Stimulated activated CD4-positive, alpha-beta T cell treated with anti-CD3 and anti-CD28 coated beads, Interleukin-2, amount 100 ng/mL, for 48 hours (primary cell): ENCODE data around the gene CFAP45.
A peak's percentile ranks its signal among the peaks of the same experiment; 100 is the strongest.

ENCODE experiments used
- DNase-seq, 2 donors: peaks; one replicate each; pipeline ENCODE4 v3.0.0-alpha.2; 2020

The CFAP45 gene

DNA sequence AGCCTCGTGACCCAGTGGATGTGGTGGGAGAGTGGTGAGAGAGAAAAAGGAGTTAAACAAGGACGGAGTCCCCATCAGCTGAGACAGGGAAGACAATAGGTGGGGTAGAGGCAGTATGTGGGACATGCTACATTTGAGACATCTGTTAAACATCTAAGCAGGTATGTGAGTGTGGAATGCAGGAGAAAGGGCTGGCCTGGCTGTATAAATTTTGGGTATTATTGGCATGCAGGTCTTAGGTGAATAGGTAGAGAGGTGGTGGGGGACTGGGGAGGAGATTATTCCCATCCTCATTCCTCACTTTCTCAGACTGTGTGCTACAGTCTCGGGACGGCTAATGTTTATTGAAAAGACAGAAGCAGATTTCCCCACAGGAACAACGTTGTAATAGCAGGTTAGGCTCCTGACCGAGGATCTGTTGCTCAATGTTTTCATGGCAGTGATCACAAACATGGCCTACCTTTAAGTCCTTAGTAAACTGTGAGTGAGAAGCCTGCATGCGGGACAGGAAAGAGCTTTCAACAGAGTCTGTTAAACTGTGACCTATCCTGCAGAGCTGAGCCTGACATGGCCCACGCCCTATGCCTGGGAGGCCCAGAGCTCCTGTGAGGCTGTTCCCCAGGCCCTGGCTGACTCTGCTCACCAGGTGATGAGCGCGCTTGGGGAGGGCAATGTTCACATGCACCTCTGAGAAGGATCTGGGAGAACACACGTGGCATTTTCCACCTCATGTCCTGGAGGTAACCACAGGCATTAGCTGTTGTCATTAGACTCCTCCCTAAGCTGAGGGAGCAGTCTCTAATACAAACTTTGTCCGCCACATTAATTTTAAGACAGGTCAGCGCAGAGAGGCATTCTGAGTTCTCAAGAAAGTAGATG lies 54.0 kb downstream of the CFAP45 start:
- no peak for DNase-seq

DNA sequence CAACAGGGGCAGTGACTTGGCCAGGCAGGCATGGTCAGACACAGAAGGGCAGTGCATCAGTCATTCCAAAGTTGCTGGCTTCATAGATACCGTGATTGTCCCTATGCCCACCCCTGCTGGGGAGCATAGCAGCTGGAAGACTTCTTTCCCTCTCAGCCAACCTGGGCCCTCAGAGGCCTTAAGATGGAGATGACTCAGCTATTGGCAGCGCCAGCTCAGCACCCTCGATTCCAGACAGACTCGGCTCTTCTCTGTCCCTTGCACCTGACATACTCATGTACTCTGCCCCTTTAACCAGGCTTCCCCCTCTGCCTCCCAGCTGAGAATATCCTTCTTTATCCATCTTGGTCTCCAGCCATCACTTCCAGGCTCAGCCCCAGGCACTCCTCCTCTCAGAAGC lies 56.5 kb downstream of the CFAP45 start:
- DNase-seq = no peak

DNA sequence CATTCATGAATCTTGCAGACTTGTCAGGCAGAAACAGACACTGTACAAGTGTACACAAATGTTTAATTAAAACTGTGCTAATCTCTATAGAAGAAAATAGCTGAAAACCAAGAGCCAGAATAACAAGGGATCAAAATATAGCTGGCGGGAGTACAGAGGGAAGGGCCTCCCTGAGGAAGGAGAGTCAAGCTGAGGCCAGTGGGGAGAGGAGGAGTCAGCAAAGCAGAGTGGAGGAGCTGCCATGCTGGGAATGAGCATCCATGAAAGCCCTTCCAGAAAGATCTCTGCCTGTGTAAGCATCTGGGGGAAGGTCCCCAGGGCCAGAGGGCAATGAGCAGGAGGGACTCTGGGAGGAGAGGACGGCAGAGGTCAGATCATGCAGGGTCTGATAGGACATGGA lies 58.2 kb downstream of the CFAP45 start:
- DNase-seq = no peak

DNA sequence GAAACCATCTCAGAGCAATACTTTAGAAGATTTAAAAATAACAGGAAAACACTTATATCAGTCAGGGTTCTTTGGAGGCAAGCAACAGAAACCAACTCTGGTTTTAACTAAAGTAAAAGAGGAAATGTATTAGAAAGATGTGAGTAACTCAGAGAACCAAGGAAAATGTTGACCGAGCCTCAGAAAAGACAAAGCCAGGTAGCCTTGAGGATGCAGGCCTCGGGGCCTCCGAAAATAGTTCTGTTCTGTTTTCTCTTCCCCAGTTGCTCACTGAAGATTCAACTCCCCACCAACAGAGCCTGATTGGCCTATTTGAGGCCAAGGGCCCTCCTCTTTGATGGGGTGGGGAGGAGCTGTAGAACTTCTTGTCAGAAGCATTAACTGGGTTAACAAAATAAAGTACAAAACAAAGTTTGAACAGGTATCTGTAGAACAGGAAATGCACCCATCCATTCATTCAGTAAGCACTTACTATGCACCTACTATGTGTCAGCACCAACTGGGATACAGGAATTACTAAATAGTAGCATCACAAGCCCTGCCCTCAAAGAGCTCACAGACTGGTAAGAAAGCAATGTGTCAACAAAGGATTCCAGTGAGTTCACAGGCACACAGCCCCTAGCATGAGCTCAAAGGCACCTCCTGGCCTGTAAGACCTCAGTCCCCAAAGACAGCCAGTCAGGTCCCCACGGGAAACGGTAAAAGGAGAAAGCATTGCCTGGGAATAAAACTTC lies 60.7 kb downstream of the CFAP45 start:
- no peak for DNase-seq

DNA sequence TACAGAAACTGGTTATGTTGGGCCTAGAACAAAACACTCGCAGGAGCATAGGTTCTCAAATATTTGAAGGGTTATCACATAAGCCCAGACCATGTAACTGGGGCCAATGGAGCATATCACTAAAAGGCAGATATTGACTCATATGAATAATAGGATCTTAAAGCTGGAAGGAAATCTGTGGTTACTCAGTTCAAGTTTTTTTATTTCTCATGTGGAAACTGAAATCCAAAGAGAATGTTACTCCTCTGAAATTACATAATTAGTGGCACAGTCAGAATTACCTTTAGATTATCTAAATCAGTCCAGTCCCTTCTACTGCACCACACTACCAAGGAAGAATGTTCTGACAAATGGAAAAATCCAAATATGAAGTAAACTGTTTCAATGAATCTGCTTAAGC lies 61.2 kb downstream of the CFAP45 start:
- DNase-seq = no peak

DNA sequence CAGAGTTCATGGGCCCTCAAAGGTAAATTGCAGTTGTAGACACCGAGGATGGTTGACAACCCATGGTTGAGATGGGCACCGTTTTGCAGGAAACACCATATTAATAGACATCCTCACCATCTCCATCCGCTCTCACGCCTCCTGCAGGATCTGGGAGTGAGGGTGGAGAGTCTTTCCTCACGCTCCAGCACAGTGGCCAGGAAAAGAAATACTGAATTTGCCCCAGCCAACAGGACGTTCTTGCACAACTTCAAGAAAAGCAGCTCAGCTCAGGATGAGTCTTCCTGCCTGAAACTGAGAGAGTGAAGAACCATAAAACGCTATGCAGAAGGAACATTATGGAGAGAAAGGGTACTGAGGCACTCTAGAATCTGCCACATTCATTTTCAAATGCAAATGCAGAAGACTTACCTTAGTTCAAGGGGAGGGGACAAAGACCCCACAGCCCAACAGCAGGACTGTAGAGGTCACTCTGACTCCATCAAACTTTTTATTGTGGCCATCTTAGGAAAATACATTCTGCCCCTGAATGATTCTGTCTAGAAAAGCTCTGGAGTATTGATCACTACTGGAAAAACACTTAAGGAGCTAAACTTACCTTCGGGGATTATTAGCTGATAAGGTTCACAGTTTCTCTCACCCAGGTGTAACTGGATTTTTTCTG lies 64.0 kb downstream of the CFAP45 start:
- DNase-seq = no peak

DNA sequence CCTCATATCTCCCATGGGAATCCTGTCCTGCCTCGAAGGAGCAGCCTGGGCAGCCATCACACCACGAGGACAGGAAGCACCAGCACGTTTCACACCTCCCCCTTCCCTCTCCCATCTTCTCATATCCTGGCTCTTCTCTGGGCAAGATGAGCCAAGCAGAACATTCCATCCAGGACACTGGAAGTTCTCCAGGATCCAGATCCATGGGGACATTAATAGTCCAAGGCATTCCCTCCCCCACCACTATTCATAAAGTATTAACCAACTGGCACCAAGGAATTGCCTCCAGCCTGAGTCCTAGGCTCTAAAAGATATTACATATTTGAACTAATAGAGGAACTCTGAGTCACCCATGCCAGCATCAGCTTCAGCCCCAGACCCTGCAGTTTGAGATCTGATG lies 64.6 kb downstream of the CFAP45 start:
- no peak for DNase-seq

DNA sequence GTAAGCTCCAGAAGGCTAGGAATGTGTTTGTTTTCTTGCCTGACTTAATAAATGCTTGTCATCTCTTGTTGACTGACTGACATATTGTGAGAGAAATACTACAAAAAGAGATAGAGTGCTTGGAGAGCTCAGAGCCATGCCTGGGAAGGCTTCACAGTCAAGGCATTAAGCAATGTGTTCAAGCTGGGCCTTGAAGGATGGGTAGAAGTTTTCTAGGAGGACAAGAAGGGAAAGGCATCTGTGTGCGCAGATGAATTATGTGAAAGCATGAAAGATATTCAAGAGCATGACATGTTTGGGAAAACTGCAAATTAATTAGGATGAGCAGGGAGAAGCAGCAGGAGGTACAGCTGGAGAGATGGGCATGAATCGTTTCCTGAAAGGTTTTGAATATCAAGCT lies 67.7 kb downstream of the CFAP45 start:
- no peak for DNase-seq

DNA sequence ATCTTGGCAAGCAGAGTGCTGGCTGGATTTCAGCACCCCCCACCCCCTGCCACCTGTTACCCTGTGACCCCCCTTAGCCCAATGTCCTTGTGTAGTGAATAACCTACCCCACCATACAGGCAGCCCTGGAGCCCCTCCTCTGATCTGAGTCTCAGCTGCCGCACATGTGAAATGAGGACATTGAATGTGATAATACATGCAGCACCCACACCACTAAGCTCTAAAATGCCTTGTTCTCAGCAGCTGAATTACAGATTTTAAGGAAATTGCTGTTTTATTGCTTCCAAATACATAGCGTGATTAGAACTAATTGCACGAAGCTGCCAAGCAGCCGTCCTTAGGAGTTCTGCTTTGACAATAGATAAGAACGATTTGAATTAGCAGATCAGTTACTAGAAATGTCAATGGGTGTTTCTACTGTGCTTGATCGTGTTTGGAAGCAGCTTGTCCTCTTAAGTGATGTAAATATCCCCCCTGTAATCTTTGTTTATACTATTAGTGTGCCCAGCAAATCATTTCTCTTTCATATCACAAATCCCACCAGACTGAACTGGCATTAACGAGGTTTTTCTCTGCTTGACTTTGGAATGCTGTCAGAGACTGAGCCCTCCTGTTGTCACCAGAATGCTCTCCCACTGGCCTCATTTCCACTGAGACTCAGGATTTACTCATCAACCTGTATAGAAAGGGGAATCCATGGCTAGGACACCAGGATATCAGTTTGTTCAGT lies 68.4 kb downstream of the CFAP45 start:
- no peak for DNase-seq

DNA sequence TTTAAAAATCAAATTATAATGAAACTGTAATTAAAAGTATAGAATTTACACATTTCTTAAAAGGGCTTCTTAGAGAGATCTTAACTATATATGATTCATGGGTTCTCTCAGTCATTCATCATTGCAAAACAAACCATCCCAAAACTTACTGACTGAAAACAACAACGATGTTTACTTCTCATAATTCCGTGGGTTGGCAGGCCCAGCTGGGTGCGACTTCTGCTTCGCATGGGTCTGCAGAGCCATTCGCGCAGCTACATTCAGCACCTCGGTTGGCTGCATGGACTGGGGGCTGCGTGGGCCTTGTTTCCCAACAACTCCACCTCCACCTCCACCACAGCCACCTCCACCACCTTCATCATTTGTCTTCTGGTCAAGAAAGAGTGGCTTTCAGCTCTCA lies 69.2 kb downstream of the CFAP45 start:
- no peak for DNase-seq

DNA sequence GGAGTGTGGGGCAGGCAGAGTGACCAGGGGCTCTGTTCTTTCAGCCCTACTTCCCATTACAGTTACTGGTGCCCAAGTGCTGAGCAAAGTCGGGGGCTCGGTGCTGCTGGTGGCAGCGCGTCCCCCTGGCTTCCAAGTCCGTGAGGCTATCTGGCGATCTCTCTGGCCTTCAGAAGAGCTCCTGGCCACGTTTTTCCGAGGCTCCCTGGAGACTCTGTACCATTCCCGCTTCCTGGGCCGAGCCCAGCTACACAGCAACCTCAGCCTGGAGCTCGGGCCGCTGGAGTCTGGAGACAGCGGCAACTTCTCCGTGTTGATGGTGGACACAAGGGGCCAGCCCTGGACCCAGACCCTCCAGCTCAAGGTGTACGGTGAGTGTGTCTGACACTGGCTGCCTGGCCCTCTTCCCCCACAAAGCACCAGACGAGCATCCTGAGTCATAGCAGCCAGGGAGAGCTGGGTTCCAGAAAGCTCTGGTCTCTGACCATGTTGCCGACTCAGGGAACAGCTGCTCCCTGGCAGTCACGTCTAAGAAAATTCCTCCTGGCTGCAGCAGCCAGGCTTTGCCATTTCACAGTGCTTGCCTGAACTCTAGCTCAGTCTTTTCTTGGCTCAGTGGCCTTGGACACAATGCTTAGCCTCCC lies 70.0 kb downstream of the CFAP45 start:
- no peak for DNase-seq

DNA sequence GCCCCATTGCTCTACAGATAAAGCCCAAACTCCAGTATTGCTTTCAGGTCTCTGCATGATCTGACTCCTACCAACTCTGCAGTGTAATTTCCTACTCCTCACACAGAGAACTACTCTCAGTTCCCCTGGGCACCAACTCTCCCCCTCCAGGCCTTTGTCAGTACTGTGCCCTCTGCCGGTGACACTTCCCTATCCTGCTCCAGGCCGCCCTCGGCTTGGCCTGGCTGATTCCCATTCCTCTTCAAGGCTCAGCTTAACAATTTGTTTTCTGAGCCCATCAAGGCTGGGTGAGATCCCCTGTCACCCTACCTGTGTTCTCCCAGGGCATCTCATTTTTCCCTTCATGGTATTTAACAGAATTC lies 70.7 kb downstream of the CFAP45 start:
- DNase-seq = no peak

DNA sequence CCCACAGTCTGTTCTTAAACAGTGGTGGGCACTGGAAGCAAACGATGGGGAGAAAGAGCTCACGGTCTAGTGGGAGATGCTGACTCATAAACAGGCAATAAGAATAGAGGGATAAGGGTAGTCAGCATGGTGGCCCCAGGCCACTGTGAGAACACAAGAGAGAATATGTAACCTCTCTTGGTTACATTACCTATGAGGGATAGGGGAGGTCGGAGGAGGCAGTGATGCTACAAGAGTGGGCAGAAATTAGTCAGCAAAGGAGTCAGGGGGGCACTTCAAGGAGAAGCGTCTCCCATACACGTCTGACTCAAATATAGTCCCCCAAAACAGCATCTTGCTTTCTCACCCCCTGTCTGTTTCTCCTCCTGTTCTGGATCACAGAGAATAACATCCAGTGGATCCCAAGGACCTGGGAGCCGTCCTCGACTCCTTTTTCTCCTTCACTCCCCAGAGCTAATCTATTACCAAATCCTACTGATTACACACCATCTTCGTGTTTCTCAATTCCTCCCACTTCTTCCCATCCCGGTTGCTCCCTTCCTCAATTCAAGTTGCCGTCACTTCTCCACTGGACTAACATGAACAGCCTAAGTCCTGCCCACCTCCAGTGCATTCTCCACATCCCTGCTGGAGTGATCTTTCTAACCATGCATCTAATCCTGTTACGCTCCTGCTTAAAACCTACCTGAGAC lies 71.2 kb downstream of the CFAP45 start:
- no peak for DNase-seq

DNA sequence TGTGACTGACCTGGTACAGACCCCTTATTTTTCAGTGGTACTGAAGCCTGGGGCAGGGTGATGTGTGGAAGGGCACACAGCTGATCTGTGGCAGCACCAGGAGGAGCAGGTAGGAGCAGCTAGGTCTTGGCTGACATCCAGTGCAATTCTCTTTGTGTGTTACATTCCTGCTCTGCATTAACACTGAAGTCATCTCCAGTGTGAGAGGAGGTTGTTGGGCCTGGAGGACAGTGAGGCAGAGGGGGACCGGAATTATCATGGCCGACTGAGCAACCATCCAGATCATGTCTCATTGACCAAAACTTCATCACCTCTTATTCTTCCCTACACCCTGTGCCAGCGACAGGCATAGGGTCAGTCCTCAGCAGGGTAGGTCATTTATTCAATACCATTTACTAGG lies 71.8 kb downstream of the CFAP45 start:
- no peak for DNase-seq

DNA sequence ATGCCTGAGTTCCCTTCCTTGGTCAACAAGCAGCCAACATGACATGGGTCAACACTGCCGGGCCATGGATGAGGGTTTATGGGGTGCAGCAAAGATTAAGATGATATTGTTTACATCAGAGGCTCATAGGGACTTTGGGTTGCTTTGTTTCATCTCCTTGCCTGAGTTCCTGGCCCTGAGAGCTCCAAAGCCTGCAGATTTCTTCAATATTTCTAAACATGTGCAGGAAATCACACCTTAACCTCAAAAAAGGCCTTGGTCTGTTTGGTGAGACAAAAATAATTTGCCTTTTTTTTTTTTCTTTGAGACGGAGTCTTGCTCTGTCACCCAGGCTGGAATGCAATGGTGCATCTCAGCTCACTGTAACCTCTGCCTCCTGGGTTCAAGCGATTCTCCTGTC lies 72.4 kb downstream of the CFAP45 start:
- DNase-seq = no peak

DNA sequence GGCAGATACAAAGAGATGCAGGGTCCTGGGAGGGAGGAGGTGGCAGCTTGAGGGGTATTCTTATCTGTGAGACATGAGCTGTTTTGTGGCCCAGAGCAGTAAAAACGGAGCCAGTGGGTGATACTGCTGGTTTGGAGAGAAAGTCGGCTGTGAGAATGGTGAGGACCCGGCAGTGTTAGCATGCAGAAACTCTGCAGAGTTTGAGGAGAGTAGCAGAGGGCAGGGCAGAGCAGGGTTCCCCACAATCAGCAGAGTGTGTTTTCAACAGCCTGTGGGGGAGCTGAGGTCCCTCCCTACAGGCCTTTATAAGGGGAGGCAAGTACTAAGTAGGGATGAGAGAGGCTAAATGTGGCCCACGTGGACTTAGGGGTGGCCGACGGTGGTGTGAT lies 72.9 kb downstream of the CFAP45 start:
- DNase-seq = no peak

DNA sequence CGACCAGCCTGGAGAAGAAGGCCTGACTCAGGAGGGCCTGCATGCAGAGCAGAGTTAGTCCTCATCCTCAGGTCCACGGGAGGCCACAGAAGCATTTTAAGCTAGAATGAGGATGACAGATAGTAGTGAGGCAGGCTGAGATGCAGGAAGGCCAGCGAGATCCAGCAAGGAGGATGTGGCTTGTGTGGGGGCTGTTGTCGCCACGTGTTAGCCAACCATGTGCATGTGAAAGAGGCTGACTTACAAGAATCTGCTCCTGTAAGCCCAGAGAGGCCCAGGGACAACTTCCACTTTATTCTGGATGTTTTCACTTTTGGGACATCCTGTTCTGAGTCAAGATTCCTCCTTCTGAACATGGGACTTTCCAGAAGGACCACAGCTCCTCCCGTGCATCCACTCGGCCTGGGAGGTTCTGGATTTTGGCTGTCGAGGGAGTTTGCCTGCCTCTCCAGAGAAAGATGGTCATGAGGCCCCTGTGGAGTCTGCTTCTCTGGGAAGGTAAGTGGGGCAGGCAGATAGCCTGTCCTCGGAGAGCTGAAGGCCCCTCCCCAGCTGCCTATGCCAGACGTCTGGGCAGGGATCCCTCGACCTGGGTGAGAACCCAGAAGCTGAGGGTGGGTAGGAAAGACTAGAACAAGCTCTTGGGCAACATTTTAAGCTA lies 73.4 kb downstream of the CFAP45 start, which contains the start of gene SLAMF8:
Gene SLAMF8 (plus strand): TSS at position 433 of the 661 bp plus-strand sequence. CDS start 26 bp downstream, at position 459.
- DNase-seq = peak; percentile 22 to 23

DNA sequence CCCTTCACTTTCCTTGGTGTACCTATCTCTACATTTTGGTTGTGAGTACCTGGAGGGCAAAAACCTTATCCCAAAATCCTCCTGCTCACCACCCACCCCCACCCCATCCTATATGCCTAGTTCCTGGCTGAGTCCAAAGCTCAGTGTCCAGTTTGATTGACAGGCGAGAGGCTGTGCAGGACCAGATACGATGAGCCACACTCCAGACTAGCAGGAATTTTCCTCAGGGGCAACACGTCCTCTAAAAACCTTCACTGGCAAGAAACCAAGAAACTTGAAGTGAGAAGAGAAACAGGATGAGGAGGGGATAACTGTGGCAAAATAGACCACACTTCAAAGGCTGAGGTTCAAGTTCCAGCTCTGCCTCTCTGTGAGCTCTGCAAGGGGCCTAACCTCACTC lies 74.4 kb downstream of the CFAP45 start:
- DNase-seq = no peak

DNA sequence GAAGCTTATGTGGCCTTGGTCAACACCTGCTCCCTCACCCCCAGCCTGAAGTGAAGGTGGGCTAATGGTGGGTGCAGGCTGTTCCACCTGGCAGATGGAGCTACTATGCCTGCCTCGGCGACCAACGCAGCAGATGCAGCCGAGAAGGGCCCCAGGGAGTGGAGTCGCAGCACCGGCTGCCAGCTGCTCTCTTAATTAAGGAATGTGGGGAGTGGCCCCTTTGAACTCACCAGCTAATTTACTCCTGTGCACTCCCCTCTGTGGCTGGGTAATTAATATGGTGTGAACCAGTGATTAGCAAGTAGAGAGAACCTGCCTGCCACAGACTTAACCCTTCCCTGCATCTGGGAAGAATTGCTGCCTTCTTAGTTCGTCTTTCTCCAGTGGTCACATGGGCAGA lies 76.6 kb downstream of the CFAP45 start:
- DNase-seq = no peak
